LHCN-M2 (cell line): ENCODE data around the gene HS3ST4. TPM values are rescaled to one million over a fixed set of nuclear protein-coding genes. Genes with fewer than 3 reads are reported as not detected.

Source experiments
- DNase-seq: peaks from one replicate; pipeline ENCODE4 v3.0.0-alpha.2; 2012; ENCODE audit warnings: low read depth
- total RNA-seq: library from RNA; depleted of rRNA; stranded (reverse); fragments of >200 nt; gene quantifications from 2 replicates; pipeline ENCODE4 v1.2.3, GENCODE V29; 2014

The HS3ST4 gene
- total RNA-seq, 1 experiment from 2014 or later, result not detected

GRCh38 chr16:25823891-25824290, 132.1 kb downstream of the HS3ST4 start:
- DNase-seq, result no peak

- no peak for DNase-seq
Observed at GRCh38 chr16:25827709-25828108, 135.9 kb downstream of the HS3ST4 start.

- DNase-seq, result no peak
Observed at GRCh38 chr16:25828510-25828909, 136.8 kb downstream of the HS3ST4 start.

- DNase-seq, result no peak
Observed at GRCh38 chr16:25832291-25832690, 140.5 kb downstream of the HS3ST4 start.

- no peak for DNase-seq
Observed at GRCh38 chr16:25834101-25834500, 142.3 kb downstream of the HS3ST4 start.

GRCh38 chr16:25835126-25835525, 143.4 kb downstream of the HS3ST4 start:
- DNase-seq, result no peak

- DNase-seq, result peak; percentile 42
Observed at GRCh38 chr16:25838724-25839186, 147.0 kb downstream of the HS3ST4 start.

GRCh38 chr16:25841761-25842160, 150.0 kb downstream of the HS3ST4 start:
- no peak for DNase-seq

GRCh38 chr16:25845901-25846300, 154.1 kb downstream of the HS3ST4 start:
- DNase-seq, result no peak

- DNase-seq, result no peak
Observed at GRCh38 chr16:25854141-25854540, 162.4 kb downstream of the HS3ST4 start.

GRCh38 chr16:25855063-25855462, 163.3 kb downstream of the HS3ST4 start:
- DNase-seq, result no peak

- no peak for DNase-seq
Observed at GRCh38 chr16:25855818-25856217, 164.1 kb downstream of the HS3ST4 start.

GRCh38 chr16:25859645-25860044, 167.9 kb downstream of the HS3ST4 start:
- DNase-seq, result no peak

GRCh38 chr16:25867041-25867440, 175.3 kb downstream of the HS3ST4 start:
- DNase-seq, result no peak

GRCh38 chr16:25868106-25868505, 176.3 kb downstream of the HS3ST4 start:
- DNase-seq, result no peak

- DNase-seq, result no peak
Observed at GRCh38 chr16:25868706-25869370, 177.1 kb downstream of the HS3ST4 start.

GRCh38 chr16:25872369-25873070, 180.8 kb downstream of the HS3ST4 start:
- DNase-seq, result no peak

- no peak for DNase-seq
Observed at GRCh38 chr16:25874196-25874595, 182.4 kb downstream of the HS3ST4 start.

GRCh38 chr16:25875956-25876598, 184.3 kb downstream of the HS3ST4 start:
- DNase-seq, result no peak

GRCh38 chr16:25877103-25877502, 185.3 kb downstream of the HS3ST4 start:
- no peak for DNase-seq

- no peak for DNase-seq
Observed at GRCh38 chr16:25886598-25886997, 194.8 kb downstream of the HS3ST4 start.

- DNase-seq, result no peak
Observed at GRCh38 chr16:25888868-25889267, 197.1 kb downstream of the HS3ST4 start.

GRCh38 chr16:25893332-25893731, 201.6 kb downstream of the HS3ST4 start:
- no peak for DNase-seq
